Measurements from ENCODE around the gene PDZD2.
"Not testable (repeated sequence)": the region's sequence is repeated elsewhere in the genome, so short reads cannot be mapped to it uniquely, and the experiment has no call there.

PDZD2 gene

GRCh38 chr5:31639481-31640411 is 815 bp downstream of the PDZD2 start:
- no peak for DNase-seq

DNA sequence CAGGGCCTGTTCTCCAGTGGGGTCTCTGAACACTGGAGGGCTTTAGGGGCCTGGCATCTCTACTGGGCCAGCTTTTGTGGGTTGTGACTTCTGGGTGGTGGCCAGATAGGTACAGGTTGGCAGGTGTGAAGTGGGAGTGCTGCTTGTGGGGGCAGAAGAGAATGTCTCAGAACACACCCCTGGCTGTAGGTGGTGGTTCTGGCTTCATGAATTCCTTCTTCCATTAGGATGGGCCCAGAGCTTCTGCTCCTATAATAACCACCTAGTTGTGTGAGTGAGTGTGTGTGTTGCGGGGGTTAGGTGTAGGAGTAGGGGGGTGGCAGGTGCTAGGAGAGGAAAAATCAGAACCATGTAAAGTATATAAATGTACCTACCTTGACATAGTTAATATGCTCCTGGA is 1.6 kb downstream of the PDZD2 start:
- no peak for DNase-seq

- no peak for DNase-seq
Measured at GRCh38 chr5:31641059-31641458, 2.1 kb downstream of the PDZD2 start.

DNA sequence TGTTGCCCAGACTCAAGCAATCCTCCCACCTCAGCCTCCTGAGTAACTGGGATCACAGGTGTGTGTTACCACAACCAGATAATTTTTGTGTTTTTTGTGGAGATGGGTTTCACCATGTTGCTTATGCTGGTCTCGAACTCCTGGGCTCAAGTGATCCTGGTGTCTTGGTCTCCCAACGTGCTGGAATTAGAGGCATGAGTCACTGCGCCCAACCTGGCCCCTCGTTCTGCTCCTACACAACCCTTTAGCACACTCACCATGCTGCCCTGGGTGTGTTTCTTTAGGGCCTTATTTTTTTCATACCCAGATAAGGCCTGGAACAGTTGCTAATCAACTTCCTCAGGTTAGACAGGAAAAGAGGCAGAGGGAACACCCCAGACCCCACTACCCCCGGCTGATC is 2.6 kb downstream of the PDZD2 start:
- no peak for DNase-seq

GRCh38 chr5:31645420-31646081 is 6.6 kb downstream of the PDZD2 start:
- no peak for DNase-seq

GRCh38 chr5:31648326-31648725 is 9.4 kb downstream of the PDZD2 start:
- DNase-seq: no peak

GRCh38 chr5:31651241-31651640 is 12.3 kb downstream of the PDZD2 start:
- no peak for DNase-seq

- DNase-seq: no peak
Measured at GRCh38 chr5:31655491-31655890, 16.6 kb downstream of the PDZD2 start.

- DNase-seq: no peak
Measured at GRCh38 chr5:31656806-31657205, 17.9 kb downstream of the PDZD2 start.

DNA sequence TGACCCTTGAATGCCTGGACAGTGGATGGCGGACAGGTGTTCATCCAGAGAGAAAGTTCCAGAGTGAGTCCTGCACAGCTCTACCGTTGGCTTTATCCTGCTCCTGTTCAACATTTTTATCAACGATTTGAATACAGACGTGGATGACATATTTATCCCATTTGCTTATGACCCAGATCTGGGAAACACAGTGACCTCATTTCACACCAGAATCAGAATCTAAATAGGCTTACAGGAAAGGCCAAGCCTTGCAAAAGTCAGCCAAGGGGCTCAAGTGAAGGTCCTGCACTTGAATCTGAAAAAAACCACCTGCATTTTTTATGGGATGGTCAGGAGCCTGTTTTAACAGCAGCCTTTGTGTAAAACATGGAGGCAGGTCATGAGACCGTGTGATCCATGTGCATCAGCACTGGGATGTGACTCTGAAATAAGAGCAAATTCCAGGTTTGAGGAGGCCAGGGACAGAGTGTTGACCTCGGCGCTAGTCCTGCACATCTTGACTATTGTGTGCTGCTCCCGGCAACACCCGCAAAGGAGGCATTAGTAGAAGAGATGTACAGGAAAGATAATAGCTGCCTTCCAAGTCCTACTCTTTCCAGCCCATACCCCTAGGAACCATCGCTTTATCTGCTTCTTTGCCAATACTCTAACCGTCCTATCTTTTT is 18.5 kb downstream of the PDZD2 start:
- no peak for DNase-seq

DNA sequence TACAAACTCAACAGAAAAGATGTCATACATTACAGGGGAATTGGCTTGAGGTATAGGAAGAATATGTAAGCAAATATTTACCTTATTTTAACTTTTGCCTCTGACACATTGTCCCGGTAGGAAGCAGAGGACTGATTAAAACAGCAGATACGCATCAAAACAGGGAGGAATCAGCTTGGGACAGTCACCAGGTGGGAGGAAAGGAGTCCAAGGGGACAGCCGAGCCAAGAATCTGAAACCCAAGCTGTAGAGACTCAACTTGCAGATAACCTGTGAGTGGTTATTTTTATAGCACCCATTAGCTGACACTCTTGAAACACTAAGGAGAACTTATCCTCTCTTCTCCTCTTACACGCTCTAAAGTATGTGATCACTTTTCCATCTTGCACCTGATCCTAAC is 22.3 kb downstream of the PDZD2 start:
- no peak for DNase-seq

DNA sequence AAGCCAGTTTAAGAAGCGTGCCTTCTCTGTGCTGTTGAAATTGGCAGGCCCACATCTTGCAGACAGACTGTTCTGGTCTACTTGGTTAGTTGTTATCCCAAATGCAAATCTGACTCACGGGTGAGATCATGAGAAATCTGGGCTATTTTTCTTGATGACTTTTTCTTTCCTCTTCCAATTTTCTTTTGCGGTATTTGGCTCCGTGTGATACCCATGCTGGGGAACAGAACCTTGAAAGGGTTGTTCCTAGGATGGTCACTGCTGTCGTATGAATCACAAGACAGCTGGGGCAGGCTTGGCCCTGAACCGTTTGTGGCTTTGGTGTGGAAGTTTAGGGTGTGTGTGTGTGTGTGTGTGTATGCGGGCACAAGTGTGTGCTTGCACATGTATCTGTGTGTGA is 24.6 kb downstream of the PDZD2 start:
- no peak for DNase-seq

DNA sequence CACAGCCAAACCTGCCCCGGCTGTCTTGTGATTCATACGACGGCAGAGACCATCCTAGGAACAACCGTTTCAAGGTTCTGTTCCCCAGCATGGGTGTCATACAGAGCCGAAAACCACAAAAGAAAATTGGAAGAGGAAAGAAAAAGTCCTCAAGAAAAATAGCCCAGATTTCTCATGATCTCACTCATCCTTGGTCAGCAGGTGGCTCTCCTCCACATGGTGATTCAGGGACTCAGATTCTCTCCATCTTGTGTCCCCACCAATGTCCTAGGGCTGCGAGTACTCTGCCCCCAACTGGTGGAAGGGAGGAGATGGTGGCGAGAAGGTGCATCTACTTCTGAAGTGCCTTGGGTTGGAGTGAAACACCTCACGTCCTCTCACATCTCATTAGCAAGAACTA is 25.6 kb downstream of the PDZD2 start:
- DNase-seq: peak; percentile 1 to 3

GRCh38 chr5:31671339-31671741 is 32.4 kb downstream of the PDZD2 start:
- no peak for DNase-seq

GRCh38 chr5:31674371-31674951 is 35.5 kb downstream of the PDZD2 start:
- no peak for DNase-seq

- DNase-seq: no peak
Measured at GRCh38 chr5:31675472-31675871, 36.5 kb downstream of the PDZD2 start.

- DNase-seq: no peak
Measured at GRCh38 chr5:31678180-31678579, 39.2 kb downstream of the PDZD2 start.

- DNase-seq: no peak
Measured at GRCh38 chr5:31680528-31680927, 41.6 kb downstream of the PDZD2 start.

DNA sequence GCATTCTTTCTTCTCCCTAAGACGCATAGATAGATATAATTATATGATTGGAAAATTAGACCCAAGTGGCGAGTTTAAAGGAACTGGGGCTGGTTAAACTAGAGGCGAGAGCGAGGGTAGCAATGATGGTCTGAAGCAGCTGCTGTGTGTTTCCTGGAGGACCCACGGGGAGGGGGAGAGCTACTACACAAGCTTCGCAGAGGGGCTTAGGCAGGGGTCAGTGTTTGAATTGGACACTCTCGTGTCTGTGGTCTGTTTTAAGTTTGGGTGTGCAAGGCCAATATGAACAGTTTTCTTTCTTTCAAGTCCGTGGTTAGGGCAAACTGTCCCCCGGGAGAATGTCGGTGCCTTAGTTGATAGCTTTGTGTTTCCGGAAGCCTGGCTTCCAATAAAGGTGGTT is 43.1 kb downstream of the PDZD2 start:
- no peak for DNase-seq

DNA sequence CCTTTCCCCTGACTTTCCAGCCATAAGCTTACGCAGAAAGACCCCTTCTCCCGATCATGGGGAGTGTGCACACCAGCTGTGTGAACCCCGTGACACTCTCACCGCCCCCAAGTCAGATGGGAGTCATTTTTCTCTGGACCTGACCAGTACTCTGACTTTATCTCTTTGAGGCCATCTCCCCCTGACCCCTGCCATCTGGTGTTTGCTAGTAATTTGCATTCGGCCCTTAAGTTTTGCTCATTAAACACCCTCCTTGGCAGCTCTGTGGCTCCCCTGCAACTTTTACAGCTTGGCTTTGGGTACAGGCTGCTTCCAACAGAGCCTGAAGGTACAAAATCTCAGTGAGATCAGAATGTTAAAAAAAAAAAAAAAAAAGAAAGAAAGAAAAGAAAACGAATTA is 43.9 kb downstream of the PDZD2 start:
- DNase-seq: no peak

- DNase-seq: no peak
Measured at GRCh38 chr5:31688515-31689092, 49.7 kb downstream of the PDZD2 start.

GRCh38 chr5:31691408-31691807 is 52.5 kb downstream of the PDZD2 start:
- not testable (repeated sequence) for DNase-seq
